ENCODE measurements around the gene TTLL8. TPM values are rescaled to one million over a fixed set of nuclear protein-coding genes. Genes with fewer than 3 reads are reported as not detected.

Gene TTLL8
- total RNA-seq, 2 experiments from 2014 or later: not detected

DNA sequence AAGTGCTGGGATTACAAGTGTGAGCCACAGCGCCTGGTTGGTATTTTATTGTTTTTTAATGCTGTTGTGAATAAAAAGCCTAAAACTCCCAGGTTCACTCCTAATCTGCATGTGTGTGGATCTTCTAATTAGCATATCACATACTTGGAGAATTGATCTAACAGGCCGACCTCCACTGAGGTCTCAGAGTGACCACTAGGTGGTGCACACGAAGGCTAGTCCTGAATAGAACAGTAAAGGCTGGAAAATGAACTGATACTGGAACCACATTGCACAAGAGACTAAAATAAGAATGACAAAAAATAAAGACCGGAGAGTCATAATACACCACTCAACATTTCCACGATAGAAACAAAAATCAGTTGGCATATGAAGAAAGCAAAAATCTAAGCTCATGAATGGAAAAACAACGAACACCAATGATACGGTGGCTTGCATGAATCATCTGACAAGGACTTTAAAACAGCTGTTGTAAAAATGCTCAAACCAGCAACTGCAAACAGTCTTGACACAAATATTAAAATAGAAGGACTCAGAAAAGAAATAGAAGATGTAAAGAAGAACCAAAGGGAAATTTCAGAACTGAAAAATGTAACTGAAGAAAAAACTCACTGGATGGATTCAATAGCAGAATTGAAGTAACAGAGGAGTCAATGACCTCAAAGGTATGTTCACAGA lies 78.4 kb downstream of the TTLL8 start:
- ChIA-PET POLR2A (interaction anchor here (0.7 kb wide), 1 partner anchor 9 kb away, joined by 3 read pairs; no protein-coding TSS in a partner anchor), CTCF (interaction anchor here (0.6 to 2.4 kb wide), 6 partner anchors 14 to 51 kb away, joined by 3 to 6 read pairs (median 4); no protein-coding TSS in a partner anchor)

GRCh38 chr22:49977578-49977977 lies 80.5 kb downstream of the TTLL8 start:
- CTCF ChIA-PET: interaction anchor here (1.1 kb wide), 1 partner anchor 53 kb away, joined by 3 read pairs; no protein-coding TSS in a partner anchor
- POLR2A ChIA-PET: no interaction called here

DNA sequence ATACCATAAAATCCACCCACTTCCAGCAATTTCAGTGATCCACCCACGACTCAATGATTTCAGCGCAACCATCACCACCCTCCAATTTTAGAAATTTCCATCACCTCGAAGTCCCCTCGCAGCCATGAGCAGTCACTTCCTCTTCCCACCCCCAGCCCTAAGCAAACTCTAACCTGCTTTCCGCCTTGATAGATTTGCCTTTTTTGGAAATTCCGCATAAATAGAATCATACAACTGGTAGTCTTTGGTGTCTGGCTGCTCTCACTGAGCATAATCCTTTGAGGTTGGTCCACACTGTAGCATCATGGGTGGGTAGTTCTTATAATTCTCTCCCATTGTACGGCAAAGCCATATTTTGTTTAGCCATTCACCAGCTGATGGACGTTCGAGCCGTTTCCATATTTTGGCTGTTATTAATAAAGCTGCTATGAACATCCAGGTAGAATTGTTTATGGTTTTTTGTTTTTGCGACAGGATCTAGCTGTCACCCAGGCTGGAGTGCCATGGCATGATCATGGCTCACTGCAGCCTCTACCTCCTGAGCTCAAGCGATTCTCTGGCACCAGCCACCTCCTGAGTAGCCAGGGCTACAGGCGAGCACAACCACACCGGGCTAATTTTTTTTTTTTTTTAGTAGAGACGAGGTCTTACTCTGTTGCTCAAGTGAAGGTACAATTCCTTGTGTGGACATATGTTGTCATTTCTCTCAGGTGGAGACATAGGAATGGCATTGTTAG lies 81.5 kb downstream of the TTLL8 start:
- CTCF ChIA-PET: interaction anchor here (0.7 to 1.1 kb wide), 4 partner anchors 11 to 46 kb away, joined by 3 to 4 read pairs (median 3); no protein-coding TSS in a partner anchor

DNA sequence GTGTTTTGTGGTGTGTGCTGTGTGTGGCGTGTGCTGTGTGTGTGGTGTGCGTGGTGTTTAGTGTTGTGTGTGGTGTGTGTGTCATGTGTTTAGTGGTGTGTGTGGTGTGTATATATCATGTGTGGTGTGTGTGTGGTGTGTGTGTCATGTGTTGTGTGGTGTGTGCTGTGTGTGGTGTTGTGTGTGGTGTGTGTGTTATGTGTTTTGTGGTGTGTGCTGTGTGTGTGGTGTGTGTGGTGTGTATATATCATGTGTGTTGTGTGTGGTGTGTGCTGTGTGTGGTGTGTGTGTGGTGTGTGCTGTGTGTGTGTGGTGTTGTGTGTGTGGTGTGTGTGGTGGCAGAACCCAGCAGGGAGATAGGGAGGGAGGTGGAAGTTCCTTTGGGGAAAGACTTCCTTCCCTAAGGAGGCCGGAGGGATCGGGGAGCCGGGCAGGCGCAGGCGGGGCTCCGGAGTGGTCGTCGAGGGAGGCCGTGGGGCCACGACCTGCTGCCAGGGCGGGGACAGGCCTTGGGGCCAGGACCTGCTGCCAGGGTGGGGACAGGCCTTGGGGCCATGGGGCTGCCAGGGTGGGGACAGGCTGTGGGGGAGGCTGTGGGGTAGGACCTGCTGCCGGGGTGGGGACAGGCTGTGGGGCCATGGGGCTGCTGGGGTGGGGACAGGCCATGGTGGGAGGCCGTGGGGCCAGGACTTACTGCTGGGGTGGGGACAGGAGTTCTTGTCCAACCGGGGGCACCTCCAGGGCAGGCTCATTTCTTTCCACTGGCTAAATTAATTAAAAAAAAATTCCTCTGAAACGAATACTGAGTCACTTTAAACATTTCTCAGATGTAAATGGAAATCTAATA lies 82.3 kb downstream of the TTLL8 start:
- POLR2A ChIA-PET: interaction anchor here (1.0 to 1.2 kb wide), 2 partner anchors 39 to 42 kb away, joined by 4 to 6 read pairs; no protein-coding TSS in a partner anchor
- CTCF ChIA-PET: interaction anchor here (0.7 to 1.1 kb wide), 4 partner anchors 10 to 45 kb away, joined by 3 to 4 read pairs (median 3); no protein-coding TSS in a partner anchor

More for the DNA sequence above, 81.5 kb downstream of the TTLL8 start:
- POLR2A ChIA-PET: interaction anchor here (1.0 to 1.2 kb wide), 3 partner anchors 17 to 41 kb away, joined by 3 to 6 read pairs (median 4); no protein-coding TSS in a partner anchor

DNA sequence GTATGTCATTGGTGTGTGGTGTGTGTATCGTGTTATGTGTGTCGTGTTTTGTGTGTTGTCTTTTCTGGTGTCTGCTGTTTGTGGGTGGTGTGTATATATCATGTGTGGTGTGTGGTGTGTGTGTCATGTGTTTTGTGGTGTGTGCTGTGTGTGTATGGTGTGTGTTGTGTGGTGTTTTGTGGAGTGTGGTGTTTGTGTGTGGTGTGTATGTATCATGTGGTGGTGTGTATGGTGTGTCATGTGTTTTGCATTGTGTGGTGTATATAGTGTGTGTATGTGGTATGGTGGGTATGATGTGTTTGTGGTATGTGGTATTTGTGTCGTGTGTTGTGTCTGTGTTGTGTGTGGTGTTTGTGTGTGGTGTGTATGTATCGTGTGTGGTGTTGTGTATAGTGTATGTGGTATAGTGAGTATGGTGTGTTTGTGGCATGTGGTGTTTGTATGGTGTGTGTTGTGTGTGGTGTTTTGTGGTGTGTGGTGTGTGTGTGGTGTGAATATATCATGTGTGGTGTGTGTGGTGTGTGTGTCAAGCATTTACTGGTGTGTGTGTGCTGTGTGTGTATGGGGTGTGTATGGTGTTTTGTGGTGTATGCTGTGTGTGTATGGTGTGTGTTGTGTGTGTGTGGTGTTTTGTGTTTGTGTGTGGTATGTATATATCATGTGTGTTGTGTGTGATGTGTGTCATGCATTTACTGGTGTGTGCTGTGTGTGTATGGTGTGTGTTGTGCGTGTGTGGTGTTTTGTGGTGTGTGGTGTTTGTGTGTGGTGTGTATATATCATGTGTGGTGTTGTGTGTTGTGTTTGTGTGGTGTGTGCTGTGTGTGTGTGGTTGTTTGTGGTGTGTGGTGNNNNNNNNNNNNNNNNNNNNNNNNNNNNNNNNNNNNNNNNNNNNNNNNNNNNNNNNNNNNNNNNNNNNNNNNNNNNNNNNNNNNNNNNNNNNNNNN lies 84.8 kb downstream of the TTLL8 start:
- CTCF ChIA-PET: no interaction called here
- POLR2A ChIA-PET: no interaction called here

DNA sequence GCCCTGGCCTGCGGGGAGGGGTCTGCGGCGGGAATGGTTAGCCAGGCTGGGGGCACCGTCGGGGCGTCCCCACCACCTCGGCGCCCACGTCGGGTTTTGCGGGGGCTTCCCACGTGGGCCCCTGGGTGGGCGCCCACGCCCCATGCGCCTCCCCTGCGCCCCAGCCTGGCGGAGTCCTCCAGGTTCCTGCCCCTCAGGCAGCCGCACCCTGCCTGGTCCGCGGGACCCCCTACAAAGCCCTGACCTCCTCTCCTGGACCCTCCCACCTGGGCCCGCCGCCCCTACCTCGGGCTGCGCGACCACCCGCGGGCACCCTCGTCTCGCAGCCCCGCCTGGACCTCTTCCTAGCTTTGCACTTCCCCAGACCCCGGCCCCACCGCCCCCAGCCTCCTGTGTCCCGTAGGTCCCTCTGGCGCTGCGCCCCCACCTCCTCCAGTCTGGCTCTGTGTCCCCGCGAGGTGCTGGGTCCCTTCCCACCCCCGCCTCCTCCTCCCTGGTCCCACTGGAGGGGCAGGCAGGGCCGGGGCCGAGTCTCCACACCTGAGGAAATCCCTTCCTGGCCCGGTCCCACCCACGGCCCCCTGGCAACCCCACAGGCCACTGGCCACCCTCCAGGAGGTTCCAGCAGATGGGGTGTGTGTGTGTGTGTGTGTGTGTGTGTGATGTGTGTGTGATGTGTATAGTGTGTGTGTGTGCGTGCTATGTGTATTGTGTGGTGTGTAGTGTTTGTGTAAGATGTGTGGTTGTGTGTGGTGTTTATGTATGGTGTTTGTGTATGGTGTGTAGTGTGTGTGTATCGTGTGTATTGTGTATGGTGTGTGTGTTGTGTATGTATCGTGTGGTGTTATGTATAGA lies 85.7 kb downstream of the TTLL8 start:
- ChIA-PET POLR2A (interaction anchor here (0.7 to 2.9 kb wide), 5 partner anchors 11 to 146 kb away, joined by 3 to 72 read pairs (median 3); partner anchors contain the start of gene PIM3), CTCF (interaction anchor here (0.9 to 2.0 kb wide), 3 partner anchors 10 to 58 kb away, joined by 5 to 8 read pairs (median 5); no protein-coding TSS in a partner anchor)

GRCh38 chr22:49971232-49972162 lies 86.6 kb downstream of the TTLL8 start:
- ChIA-PET POLR2A (interaction anchor here (0.7 to 2.9 kb wide), 8 partner anchors 8 to 145 kb away, joined by 3 to 72 read pairs (median 3); partner anchors contain the start of gene PIM3), CTCF (interaction anchor here (0.9 to 2.0 kb wide), 6 partner anchors 9 to 59 kb away, joined by 3 to 8 read pairs (median 5); no protein-coding TSS in a partner anchor)

- ChIA-PET POLR2A (interaction anchor here (0.7 to 2.9 kb wide), 7 partner anchors 9 to 60 kb away, joined by 3 to 72 read pairs (median 3); partner anchors contain the start of gene PIM3), CTCF (interaction anchor here (1.1 to 2.0 kb wide), 5 partner anchors 8 to 60 kb away, joined by 3 to 8 read pairs (median 5); no protein-coding TSS in a partner anchor)
Observed at GRCh38 chr22:49970528-49971231, 87.4 kb downstream of the TTLL8 start.

DNA sequence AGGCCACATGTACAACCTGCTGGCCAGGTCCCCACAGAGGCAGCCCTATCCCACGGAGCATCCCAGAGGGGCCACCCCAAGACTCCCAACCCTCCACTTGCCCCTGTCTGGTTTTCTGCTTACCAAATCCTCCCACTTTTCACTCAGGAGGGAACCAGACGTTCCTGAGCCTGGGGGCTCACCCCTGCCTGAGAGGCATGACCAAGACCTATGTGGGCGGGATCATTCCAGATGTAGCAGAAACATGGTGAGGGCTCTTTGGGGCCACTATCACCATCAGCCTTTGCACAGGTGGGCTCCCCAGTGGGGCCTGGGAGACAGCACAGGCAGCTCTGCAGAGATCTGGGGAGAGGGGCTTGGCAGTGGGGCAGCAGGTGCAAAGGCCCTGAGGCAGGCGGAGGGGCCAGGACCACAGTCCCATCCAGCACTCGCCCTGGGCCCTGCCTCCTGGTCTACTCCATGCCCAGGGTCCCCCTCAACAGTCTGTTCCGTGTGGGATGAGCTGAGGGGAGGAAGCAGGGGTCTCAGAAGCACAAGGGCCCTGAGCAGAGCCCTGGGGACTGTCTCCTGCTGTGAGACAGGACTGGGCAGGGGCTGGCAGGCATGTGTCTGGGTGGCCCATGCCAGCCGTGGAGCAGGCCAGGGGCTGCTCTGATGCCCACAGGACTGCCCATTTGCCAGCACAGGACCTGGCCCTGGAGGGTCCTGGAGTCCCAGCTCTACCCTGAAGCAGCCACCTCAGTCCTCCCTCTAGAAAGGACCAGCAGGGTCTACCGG lies 88.2 kb downstream of the TTLL8 start:
- CTCF ChIA-PET: interaction anchor here (1.1 to 2.0 kb wide), 5 partner anchors 8 to 60 kb away, joined by 3 to 8 read pairs (median 5); no protein-coding TSS in a partner anchor
- POLR2A ChIA-PET: interaction anchor here (1.0 to 2.9 kb wide), 4 partner anchors 9 to 44 kb away, joined by 3 to 72 read pairs (median 13); partner anchors contain the start of gene PIM3

DNA sequence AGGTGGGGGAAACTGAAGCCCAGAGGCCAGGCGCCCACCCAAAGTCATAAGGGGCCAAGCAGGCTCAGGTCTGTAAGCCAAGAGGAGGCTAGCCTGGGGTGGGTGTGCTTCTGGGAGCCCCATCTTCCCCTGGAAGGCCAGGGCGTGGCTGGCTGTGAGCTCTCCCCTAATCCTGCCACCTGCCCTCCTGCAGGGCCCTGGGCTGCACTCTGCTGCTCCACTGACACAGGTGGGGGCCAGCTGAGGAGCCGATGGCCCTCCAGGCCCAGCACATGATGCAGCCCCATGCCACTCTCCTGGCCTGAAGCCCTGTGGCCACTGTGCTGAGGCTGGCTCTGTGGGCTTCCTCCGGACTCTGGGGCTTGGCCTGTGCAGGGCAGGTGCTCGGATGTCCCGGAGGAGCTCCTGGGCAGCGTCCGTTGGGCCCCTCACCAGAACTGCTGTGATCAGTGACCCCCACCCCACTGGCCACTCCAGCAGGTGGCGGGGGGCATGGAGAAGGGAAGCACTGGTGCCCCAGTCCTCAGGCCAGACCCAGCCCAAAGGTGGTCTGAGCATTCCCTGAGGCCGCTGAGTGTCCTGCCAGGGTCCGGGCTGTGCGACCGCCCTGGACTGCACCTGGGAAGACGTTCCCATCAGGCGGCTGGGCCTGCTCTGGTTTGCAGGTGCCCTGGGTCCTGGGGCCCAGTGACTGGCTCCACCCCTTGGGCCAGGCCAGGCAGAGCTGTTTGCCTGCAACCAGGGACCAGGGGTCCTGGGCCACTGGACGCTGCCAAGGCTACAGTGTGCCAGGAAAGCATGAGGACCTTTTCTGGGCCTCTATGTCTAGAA lies 89.1 kb downstream of the TTLL8 start:
- ChIA-PET CTCF (interaction anchor here (1.0 to 1.2 kb wide), 2 partner anchors 8 to 39 kb away, joined by 3 read pairs; no protein-coding TSS in a partner anchor), POLR2A (interaction anchor here (2.9 kb wide), 1 partner anchor 8 kb away, joined by 72 read pairs; the partner anchor contains the start of gene PIM3)
